LoVo (cell line): ENCODE measurements around the gene YWHAE.
"Not testable (repeated sequence)": the region's sequence is repeated elsewhere in the genome, so short reads cannot be mapped to it uniquely, and the experiment has no call there.

ENCODE experiments used
- DNase-seq: peaks from one replicate; pipeline ENCODE4 v3.0.0-alpha.2; 2016; ENCODE audit warnings: low spot score

The YWHAE gene

GRCh38 chr17:1325766-1326165 is 74.3 kb downstream of the YWHAE start:
- DNase-seq: no peak

GRCh38 chr17:1324201-1324771 is 75.7 kb downstream of the YWHAE start:
- no peak for DNase-seq

- DNase-seq: no peak
Measured at GRCh38 chr17:1323336-1323735, 76.7 kb downstream of the YWHAE start.

- no peak for DNase-seq
Measured at GRCh38 chr17:1322480-1322879, 77.5 kb downstream of the YWHAE start.

GRCh38 chr17:1322014-1322428 is 78.0 kb downstream of the YWHAE start:
- DNase-seq: no peak

- DNase-seq: no peak
Measured at GRCh38 chr17:1315891-1316403, 84.1 kb downstream of the YWHAE start.

- no peak for DNase-seq
Measured at GRCh38 chr17:1315409-1315808, 84.6 kb downstream of the YWHAE start.

- DNase-seq: no peak
Measured at GRCh38 chr17:1313270-1314005, 86.6 kb downstream of the YWHAE start.

- DNase-seq: no peak
Measured at GRCh38 chr17:1312261-1312870, 87.7 kb downstream of the YWHAE start.

- not testable (repeated sequence) for DNase-seq
Measured at GRCh38 chr17:1307829-1308228, 92.2 kb downstream of the YWHAE start.

GRCh38 chr17:1304962-1305563 is 95.0 kb downstream of the YWHAE start:
- DNase-seq: no peak

GRCh38 chr17:1304522-1304921 is 95.5 kb downstream of the YWHAE start:
- no peak for DNase-seq

- no peak for DNase-seq
Measured at GRCh38 chr17:1302761-1303160, 97.3 kb downstream of the YWHAE start.

GRCh38 chr17:1301546-1301945 is 98.5 kb downstream of the YWHAE start:
- DNase-seq: no peak

- DNase-seq: no peak
Measured at GRCh38 chr17:1300371-1300905, 99.6 kb downstream of the YWHAE start.

GRCh38 chr17:1299552-1300370 is 100.3 kb downstream of the YWHAE start:
- DNase-seq: no peak

GRCh38 chr17:1298606-1299005 is 101.4 kb downstream of the YWHAE start:
- no peak for DNase-seq
